ENCODE measurements around the gene ARMC9.
A peak's percentile ranks its signal among the peaks of the same experiment; 100 is the strongest.

The ARMC9 gene

GRCh38 chr2:231204581-231204980 is 6.2 kb downstream of the ARMC9 start:
- no peak for DNase-seq

GRCh38 chr2:231207734-231208133 is 9.3 kb downstream of the ARMC9 start:
- DNase-seq, result no peak

GRCh38 chr2:231210782-231211181 is 12.4 kb downstream of the ARMC9 start:
- no peak for DNase-seq

GRCh38 chr2:231211486-231211885 is 13.1 kb downstream of the ARMC9 start:
- no peak for DNase-seq

GRCh38 chr2:231212329-231212845 is 14.0 kb downstream of the ARMC9 start:
- DNase-seq, result no peak

- no peak for DNase-seq
Measured at GRCh38 chr2:231213931-231214642, 15.7 kb downstream of the ARMC9 start.

- DNase-seq, result no peak
Measured at GRCh38 chr2:231218366-231218765, 19.9 kb downstream of the ARMC9 start.

GRCh38 chr2:231219289-231219688 is 20.9 kb downstream of the ARMC9 start:
- no peak for DNase-seq

GRCh38 chr2:231221761-231222160 is 23.3 kb downstream of the ARMC9 start:
- no peak for DNase-seq

- no peak for DNase-seq
Measured at GRCh38 chr2:231222318-231223000, 24.0 kb downstream of the ARMC9 start.

GRCh38 chr2:231223001-231223375 is 24.6 kb downstream of the ARMC9 start:
- no peak for DNase-seq

GRCh38 chr2:231223458-231223976 is 25.1 kb downstream of the ARMC9 start:
- DNase-seq, result no peak

- DNase-seq, result peak; percentile 82 to 89
Measured at GRCh38 chr2:231227310-231228162, 29.1 kb downstream of the ARMC9 start.

GRCh38 chr2:231228223-231228622 is 29.8 kb downstream of the ARMC9 start:
- DNase-seq, result no peak

GRCh38 chr2:231228974-231229529 is 30.6 kb downstream of the ARMC9 start:
- DNase-seq, result no peak

GRCh38 chr2:231235217-231235616 is 36.8 kb downstream of the ARMC9 start:
- no peak for DNase-seq

- no peak for DNase-seq
Measured at GRCh38 chr2:231238689-231239088, 40.3 kb downstream of the ARMC9 start.

GRCh38 chr2:231239751-231240150 is 41.3 kb downstream of the ARMC9 start:
- DNase-seq, result no peak

GRCh38 chr2:231241755-231242507 is 43.5 kb downstream of the ARMC9 start:
- no peak for DNase-seq

- DNase-seq, result no peak
Measured at GRCh38 chr2:231243866-231244265, 45.4 kb downstream of the ARMC9 start.

- DNase-seq, result no peak
Measured at GRCh38 chr2:231244382-231245248, 46.2 kb downstream of the ARMC9 start.

Data from AML-193 (cell line).